HG02623 (cell line): ENCODE measurements around the gene MRPL53.

ENCODE experiments used
- ATAC-seq: cut with Tn5 transposase; IDR thresholded peaks from one replicate; pipeline ENCODE4 v1.9.1; 2021; ENCODE audit warnings: moderate library complexity; ENCODE audit not compliant: unreplicated experiment

Gene MRPL53

GRCh38 chr2:74429487-74430451 lies 42.7 kb downstream of the MRPL53 start:
- ATAC-seq = no peak

DNA sequence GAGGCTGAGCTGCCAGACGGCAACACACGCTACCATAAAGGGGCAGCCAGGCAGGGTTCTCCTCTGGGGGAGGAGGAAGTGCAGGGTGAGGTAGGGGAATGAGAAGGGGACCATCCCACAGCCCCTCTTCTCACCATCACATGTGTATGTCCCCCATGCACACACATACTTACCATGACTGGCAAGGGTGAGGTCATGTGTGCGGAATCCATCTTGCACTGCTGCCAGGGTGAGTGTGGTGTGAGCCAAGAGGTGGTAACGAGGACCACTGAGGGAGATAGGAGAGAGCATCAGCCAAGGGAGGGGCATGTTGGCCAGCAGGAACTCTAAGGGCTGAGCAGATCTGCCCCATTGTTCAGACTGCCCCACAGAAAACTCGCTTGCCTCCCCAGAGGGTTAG lies 43.8 kb downstream of the MRPL53 start:
- no peak for ATAC-seq

DNA sequence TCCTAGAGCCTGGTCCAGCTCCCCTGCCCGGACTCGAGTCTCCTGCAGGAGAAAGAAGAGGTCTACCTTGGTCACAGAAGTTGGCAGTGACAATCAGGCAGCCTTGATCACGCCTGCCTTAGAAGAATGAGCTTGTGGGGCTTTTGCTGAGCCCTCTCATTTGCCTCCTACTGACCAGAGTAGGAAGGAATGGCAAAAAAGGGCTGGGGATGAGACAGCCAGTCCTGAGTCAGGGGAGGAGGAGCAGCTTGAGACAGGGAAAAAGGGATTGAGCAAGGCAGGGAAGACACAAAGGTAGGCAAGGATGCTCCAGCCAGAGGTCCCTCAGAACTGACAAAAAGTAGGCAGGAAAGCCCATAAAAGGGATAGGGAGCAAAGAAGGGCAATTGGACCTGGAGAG lies 44.9 kb downstream of the MRPL53 start:
- no peak for ATAC-seq

DNA sequence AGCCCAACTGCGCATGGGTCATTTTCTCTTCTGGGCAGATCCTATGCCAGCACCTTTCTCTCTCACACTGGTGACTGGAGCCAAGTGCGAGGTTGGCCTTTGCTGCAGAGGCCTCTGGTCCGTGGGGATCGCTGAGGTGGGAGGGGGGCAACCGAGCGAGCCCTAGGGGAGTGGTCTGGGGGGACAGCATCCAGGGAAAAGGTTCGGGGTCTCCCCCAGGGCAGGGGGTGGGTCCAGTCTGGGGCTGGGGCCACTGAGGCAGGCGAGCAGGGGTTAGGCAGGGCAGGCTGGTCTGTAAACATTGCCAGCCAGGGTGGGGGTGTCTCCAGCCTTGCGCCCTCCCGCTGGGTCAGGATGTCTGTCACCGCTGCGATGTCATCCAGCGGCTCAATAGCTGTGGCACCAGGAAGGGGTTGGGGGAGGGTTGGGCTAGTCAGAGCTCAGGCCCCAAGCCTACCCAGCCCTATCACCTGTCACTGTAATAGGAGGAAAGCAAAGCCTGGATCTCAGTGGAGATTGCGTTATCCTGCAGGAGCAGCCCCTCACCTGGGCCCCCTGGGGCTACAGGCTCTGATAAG lies 46.2 kb downstream of the MRPL53 start:
- ATAC-seq = no peak

DNA sequence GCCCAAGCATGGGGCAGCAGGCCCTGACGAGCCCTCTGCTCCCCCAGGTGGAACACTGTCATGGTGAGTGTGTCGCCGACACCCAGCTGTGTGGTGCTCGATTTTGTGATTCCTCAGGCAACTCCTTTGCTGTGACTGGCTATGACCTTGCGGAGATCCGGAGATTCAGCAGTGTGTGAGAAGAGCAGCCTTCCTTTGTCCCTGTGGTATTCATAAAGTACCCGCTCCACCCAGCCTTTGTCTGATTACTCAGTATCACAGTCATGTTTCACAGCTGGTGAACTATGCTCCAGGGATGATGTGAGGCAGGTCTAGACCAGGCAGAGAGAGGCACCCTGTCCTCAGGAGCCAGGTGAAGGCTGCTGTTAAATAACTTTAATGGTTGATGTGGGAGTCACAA lies 47.0 kb downstream of the MRPL53 start:
- no peak for ATAC-seq

GRCh38 chr2:74424995-74425406 lies 47.5 kb downstream of the MRPL53 start:
- no peak for ATAC-seq

DNA sequence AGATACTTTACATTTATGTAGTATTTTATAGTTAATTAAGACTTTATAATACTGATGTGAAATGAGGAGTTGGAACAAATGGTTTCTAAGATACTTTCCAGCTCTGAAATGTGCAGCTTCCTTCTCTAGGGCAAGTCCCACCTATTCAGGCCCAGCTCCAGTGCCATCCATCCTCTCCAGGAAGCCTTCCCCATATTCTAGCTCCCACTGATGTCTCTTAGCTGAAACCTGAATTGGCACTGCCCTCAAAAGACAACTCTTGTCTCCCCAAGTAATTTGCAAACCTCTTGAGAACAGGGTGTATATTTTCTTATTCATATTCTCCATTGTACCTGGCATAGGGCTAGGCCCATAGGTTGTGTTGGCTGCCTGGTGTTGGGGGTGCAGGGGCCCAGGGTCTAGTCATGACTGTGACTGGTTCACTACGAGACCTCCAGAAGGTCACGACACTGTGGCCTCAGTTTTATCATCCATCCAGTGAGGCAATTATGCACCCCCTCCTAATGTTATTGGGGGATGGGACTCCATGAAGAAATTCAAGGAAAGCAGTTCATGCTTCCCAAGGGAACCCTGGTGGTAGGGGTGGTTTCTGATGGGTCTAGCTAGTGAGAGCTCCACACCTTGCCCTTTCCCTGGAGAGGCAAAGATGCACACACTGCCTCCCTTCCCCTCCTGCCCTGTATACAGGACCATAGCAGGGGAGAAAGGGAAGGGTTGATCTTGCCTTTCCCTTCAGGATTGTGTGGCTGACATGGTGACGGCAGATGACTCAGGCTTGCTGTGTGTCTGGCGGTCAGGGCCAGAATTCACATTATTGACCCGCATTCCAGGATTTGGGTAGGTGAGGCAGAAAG lies 48.1 kb downstream of the MRPL53 start:
- no peak for ATAC-seq

GRCh38 chr2:74423231-74424095 lies 49.0 kb downstream of the MRPL53 start:
- no peak for ATAC-seq
